DND-41 (cell line): ENCODE data around the gene HS3ST1.

ENCODE experiments used
- ATAC-seq: fragments of 200-7000 bp; cut with Tn5 transposase; 3 replicates; pipeline ENCODE4 v1.9.1; 2021; ENCODE audit warnings: low read depth; ENCODE audit not compliant: insufficient read depth
- DNase-seq: peaks from one replicate; pipeline ENCODE4 v3.0.0-alpha.2; 2020
- H2AFZ ChIP-seq: 2 replicates; pipeline ENCODE4 v1.6.0; 2012; ENCODE audit warnings: low read depth, low read length
- H3K27ac ChIP-seq: 2 replicates; pipeline ENCODE4 v1.5.1; 2012; ENCODE audit warnings: low read length, inconsistent platforms
- H3K27me3 ChIP-seq: fragments of 200-600 bp; sonication (generic); 2 replicates; pipeline ENCODE4 v1.6.0; 2012; ENCODE audit warnings: low read length, mild to moderate bottlenecking, inconsistent platforms; ENCODE audit not compliant: insufficient read depth, poor library complexity
- H3K36me3 ChIP-seq: 2 replicates; pipeline ENCODE4 v1.5.1; 2012; ENCODE audit warnings: low read length, inconsistent platforms; ENCODE audit not compliant: insufficient read depth
- H3K4me1 ChIP-seq: 2 replicates; pipeline ENCODE4 v1.5.1; 2012; ENCODE audit warnings: mild to moderate bottlenecking, low read length; ENCODE audit not compliant: insufficient read depth
- H3K4me2 ChIP-seq: 2 replicates; pipeline ENCODE4 v1.6.0; 2012; ENCODE audit warnings: mild to moderate bottlenecking, moderate library complexity, low read length, inconsistent platforms; ENCODE audit not compliant: insufficient read depth
- H3K4me3 ChIP-seq, 2 experiments: fragments of 200-600 bp in 1 of 2; shearing (Covaris generic) in 1 of 2; 2 replicates each; pipeline ENCODE4 v1.5.1; 2012 to 2016; ENCODE audit warnings: inconsistent platforms in 2 of 2, low read length in 2 of 2, mild to moderate bottlenecking in 2 of 2, low read depth in 1 of 2, moderate library complexity in 1 of 2
- H3K79me2 ChIP-seq: 2 replicates; pipeline ENCODE4 v1.6.0; 2012; ENCODE audit warnings: low read length, inconsistent platforms; ENCODE audit not compliant: insufficient read depth
- H3K9ac ChIP-seq: 2 replicates; pipeline ENCODE4 v1.6.0; 2012; ENCODE audit warnings: low read depth, mild to moderate bottlenecking, inconsistent platforms, low read length, moderate library complexity
- H3K9me3 ChIP-seq: 2 replicates; pipeline ENCODE4 v1.5.1; 2012; ENCODE audit warnings: low read length, moderate library complexity, mild to moderate bottlenecking, inconsistent platforms; ENCODE audit not compliant: insufficient read depth, severe bottlenecking
- H4K20me1 ChIP-seq: 2 replicates; pipeline ENCODE4 v1.6.0; 2012; ENCODE audit warnings: low read length; ENCODE audit not compliant: insufficient read depth
- EZH2 ChIP-seq: IDR thresholded peaks from 3 replicates; pipeline ENCODE4 v1.6.1; 2012; ENCODE audit warnings: borderline replicate concordance, low read depth, mild to moderate bottlenecking, moderate library complexity, low read length, inconsistent platforms; ENCODE audit not compliant: severe bottlenecking
- TF ChIP-seq, protein P1 (sequence below): IDR thresholded peaks from 2 replicates; pipeline ENCODE4 v1.5.1; 2012; ENCODE audit warnings: borderline replicate concordance, low read length, moderate library complexity, mild to moderate bottlenecking; ENCODE audit not compliant: poor library complexity, severe bottlenecking; ENCODE audit errors: extremely low read depth

The HS3ST1 gene

DNA sequence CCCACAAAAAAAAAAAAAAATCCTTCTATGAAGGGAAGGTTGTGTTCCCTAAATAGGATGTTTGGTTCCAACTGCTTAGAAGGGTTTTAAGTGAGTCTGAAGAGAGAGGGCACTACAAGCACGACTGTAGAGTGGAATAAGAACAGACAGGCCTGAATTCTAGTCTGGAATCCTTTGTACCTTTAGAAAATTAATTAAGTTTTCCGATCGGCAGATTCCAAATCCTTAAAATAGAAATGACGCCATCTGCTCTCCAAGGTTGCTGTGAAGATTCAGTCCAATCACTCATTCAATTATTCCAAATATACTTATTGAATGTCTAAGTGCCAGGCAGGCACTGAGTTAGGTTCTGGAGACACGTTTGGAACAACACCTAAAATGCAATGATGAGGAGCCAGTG lies 3.8 kb downstream of the HS3ST1 start:
- H3K4me3 ChIP-seq = no peak overlapping the region
- H3K9ac ChIP-seq = no peak overlapping the region
- H3K79me2 ChIP-seq = no peaks in the 10 kb centered on the region
- H3K27me3 ChIP-seq = no peaks in the 10 kb centered on the region
- no peaks in the 10 kb centered on the region for H4K20me1 ChIP-seq
- DNase-seq (no peak), ATAC-seq (no peak)
- H3K36me3 ChIP-seq = no peaks in the 10 kb centered on the region
- no peak overlapping the region for H3K27ac ChIP-seq
- TF ChIP-seq EZH2 = no peak
- TF ChIP-seq, protein P1, sequence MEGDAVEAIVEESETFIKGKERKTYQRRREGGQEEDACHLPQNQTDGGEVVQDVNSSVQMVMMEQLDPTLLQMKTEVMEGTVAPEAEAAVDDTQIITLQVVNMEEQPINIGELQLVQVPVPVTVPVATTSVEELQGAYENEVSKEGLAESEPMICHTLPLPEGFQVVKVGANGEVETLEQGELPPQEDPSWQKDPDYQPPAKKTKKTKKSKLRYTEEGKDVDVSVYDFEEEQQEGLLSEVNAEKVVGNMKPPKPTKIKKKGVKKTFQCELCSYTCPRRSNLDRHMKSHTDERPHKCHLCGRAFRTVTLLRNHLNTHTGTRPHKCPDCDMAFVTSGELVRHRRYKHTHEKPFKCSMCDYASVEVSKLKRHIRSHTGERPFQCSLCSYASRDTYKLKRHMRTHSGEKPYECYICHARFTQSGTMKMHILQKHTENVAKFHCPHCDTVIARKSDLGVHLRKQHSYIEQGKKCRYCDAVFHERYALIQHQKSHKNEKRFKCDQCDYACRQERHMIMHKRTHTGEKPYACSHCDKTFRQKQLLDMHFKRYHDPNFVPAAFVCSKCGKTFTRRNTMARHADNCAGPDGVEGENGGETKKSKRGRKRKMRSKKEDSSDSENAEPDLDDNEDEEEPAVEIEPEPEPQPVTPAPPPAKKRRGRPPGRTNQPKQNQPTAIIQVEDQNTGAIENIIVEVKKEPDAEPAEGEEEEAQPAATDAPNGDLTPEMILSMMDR = no peak
- H2AFZ ChIP-seq = no peak overlapping the region
- H3K9me3 ChIP-seq = peaks cover 15% of the 10 kb centered on the region
- H3K4me2 ChIP-seq = no peak overlapping the region
- no peaks in the 10 kb centered on the region for H3K4me1 ChIP-seq

- TF ChIP-seq EZH2 = no peak
- TF ChIP-seq, protein P1 = peak; percentile 37
- Histone ChIP-seq H2AFZ (no peak overlapping the region), H3K4me2 (no peak overlapping the region), H3K9ac (no peak overlapping the region), H3K9me3 (peaks cover 10% of the 10 kb centered on the region), H4K20me1 (no peaks in the 10 kb centered on the region), H3K4me1 (no peaks in the 10 kb centered on the region), H3K27me3 (no peaks in the 10 kb centered on the region), H3K79me2 (no peaks in the 10 kb centered on the region), H3K36me3 (no peaks in the 10 kb centered on the region), H3K4me3 (no peak overlapping the region), H3K27ac (no peak overlapping the region)
- ATAC-seq (peak; percentile 37; the same call in 1 of the 3 replicates), DNase-seq (peak; percentile 15)
Measured at GRCh38 chr4:11424000-11424399, 4.7 kb downstream of the HS3ST1 start.

- no peak overlapping the region for H3K4me2 ChIP-seq
- H3K9ac ChIP-seq = no peak overlapping the region
- H2AFZ ChIP-seq = no peak overlapping the region
- H3K4me1 ChIP-seq = no peaks in the 10 kb centered on the region
- no peaks in the 10 kb centered on the region for H3K36me3 ChIP-seq
- H4K20me1 ChIP-seq = no peaks in the 10 kb centered on the region
- ATAC-seq = no peak
- no peak overlapping the region for H3K4me3 ChIP-seq
- TF ChIP-seq EZH2 = no peak
- TF ChIP-seq, protein P1 = no peak
- H3K27me3 ChIP-seq = no peaks in the 10 kb centered on the region
- H3K9me3 ChIP-seq = peaks cover 6% of the 10 kb centered on the region
- no peak for DNase-seq
- H3K27ac ChIP-seq = no peak overlapping the region
- no peaks in the 10 kb centered on the region for H3K79me2 ChIP-seq
Measured at GRCh38 chr4:11423465-11423864, 5.2 kb downstream of the HS3ST1 start.

DNA sequence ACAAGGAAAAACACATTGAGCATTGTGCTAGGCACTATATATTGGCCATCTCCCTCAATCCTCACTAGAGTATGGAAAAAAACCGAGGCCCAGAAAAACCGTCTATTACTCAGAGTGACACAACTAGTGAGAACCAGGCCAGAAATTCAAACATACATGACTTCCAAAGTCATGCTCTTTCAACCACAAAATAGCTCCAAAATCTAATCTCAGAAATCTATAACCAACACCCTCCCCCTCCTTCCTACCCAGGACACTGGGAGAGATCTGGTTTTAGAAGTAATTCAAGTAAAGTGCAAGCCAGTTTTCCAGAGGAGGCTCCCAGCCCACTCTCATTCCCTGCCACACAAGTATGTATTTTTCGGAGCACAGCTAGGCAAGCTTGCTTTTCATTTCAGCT lies 7.6 kb downstream of the HS3ST1 start:
- H3K9ac ChIP-seq = no peak overlapping the region
- H3K27ac ChIP-seq = no peak overlapping the region
- ATAC-seq (no peak), DNase-seq (no peak)
- no peaks in the 10 kb centered on the region for H4K20me1 ChIP-seq
- no peaks in the 10 kb centered on the region for H3K36me3 ChIP-seq
- no peak overlapping the region for H2AFZ ChIP-seq
- TF ChIP-seq, protein P1 = no peak
- TF ChIP-seq EZH2 = no peak
- no peak overlapping the region for H3K4me2 ChIP-seq
- no peak overlapping the region for H3K4me3 ChIP-seq
- no peaks in the 10 kb centered on the region for H3K9me3 ChIP-seq
- no peaks in the 10 kb centered on the region for H3K4me1 ChIP-seq
- H3K27me3 ChIP-seq = no peaks in the 10 kb centered on the region
- no peaks in the 10 kb centered on the region for H3K79me2 ChIP-seq
